Keratinocyte (primary cell): ENCODE measurements around the gene PDCD7.

Experiments used
- EZH2 ChIP-seq: IDR thresholded peaks from one replicate; pipeline ENCODE4 v1.6.1; 2012; ENCODE audit warnings: inconsistent platforms, mild to moderate bottlenecking, low read length, moderate library complexity
- TF ChIP-seq, protein P1 (sequence below), 3 experiments: IDR thresholded peaks in 1 of 3; conservative IDR thresholded peaks in 1 of 3; optimal IDR thresholded peaks in 1 of 3; 2 replicates in 2 of 3; 3 replicates in 1 of 3; pipeline versions ENCODE3 to v1.5.1; 2011; ENCODE audit warnings: low read length in 3 of 3, mild to moderate bottlenecking in 3 of 3, moderate library complexity in 2 of 3, control low read depth in 1 of 3, inconsistent platforms in 1 of 3; ENCODE audit not compliant: insufficient read depth in 2 of 3; ENCODE audit errors: extremely low read depth in 1 of 3

DNA sequence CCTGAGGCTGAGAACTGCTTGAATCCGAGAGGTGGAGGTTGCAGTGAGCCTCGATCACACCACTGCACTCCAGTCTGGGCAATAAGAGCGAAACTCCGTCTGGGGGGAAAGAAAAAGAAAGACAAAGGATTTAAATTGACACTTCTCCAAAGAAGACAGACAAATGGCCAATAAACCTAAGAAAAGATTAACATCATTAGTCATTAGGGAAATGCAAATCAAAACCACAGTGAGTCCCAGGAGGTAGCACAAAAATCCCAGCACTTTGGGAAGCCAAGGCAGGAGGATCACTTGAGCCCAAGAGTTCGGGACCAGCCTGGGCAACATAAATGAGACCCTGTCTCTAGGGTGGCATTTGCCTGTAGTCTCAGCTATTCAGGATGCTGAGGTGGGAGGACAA lies 38.9 kb upstream of the PDCD7 start:
- TF ChIP-seq, protein P1, sequence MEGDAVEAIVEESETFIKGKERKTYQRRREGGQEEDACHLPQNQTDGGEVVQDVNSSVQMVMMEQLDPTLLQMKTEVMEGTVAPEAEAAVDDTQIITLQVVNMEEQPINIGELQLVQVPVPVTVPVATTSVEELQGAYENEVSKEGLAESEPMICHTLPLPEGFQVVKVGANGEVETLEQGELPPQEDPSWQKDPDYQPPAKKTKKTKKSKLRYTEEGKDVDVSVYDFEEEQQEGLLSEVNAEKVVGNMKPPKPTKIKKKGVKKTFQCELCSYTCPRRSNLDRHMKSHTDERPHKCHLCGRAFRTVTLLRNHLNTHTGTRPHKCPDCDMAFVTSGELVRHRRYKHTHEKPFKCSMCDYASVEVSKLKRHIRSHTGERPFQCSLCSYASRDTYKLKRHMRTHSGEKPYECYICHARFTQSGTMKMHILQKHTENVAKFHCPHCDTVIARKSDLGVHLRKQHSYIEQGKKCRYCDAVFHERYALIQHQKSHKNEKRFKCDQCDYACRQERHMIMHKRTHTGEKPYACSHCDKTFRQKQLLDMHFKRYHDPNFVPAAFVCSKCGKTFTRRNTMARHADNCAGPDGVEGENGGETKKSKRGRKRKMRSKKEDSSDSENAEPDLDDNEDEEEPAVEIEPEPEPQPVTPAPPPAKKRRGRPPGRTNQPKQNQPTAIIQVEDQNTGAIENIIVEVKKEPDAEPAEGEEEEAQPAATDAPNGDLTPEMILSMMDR (optimal IDR thresholded peaks at IDR 0.05 in 1 of 3, IDR thresholded peaks at IDR 0.05 in 1 of 3, conservative IDR thresholded peaks at IDR 0.05 in 1 of 3; ENCODE audit: extremely low read depth in 1 of 3, insufficient read depth in 2 of 3, low read length in 3 of 3) = no peak
- TF ChIP-seq EZH2 = no peak
